PC-9 (cell line): ENCODE results near the gene DOCK11.

ENCODE experiments used
- EZH2 ChIP-seq: fragments of 200-600 bp; sonication (generic); IDR thresholded peaks from 2 replicates; pipeline ENCODE4 v1.8.0; 2017; ENCODE audit warnings: antibody characterized with exemption, low read depth
- TF ChIP-seq, protein P1 (sequence below): fragments of 200-600 bp; sonication (generic); conservative IDR thresholded peaks from 2 replicates; pipeline ENCODE4 v1.6.1; 2017; ENCODE audit warnings: mixed run types, antibody characterized with exemption, mild to moderate bottlenecking, moderate library complexity

DNA sequence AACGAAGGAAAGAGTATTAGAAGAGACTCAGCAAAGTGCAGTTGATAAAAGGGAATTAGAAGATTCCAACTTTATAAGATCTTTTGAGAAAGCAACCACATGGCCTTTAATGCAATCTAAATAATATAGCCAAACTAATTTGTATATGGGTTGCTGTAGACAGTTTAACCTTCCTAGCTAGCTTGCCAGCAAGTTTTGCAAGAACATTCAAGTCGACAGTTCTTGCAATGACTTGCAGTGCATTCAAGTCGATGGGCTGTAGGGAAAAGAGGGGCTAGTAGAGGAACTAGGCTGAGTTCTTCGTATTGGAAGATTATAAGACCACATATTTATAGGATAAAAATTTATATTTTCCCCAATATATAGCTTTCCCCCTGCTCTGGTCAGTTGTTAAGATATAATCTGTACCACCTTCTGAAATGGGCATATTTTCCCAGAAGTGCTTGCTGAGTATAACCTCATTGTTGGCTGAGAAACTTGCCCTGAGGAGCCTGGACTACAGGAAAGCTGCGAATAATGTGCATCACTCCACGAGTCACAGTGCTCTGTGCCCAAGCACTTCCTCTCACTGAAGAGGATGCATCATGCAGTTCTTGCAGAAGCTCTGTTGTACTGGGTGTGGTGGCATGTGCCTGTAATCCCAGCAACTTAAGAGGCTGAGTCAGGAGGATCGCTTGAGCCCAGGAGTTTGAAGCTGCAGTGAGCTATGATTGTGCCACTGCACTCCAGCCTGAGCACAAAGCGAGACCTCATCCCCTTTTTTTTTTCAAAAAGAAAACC lies 56.7 kb downstream of the DOCK11 start:
- TF ChIP-seq, protein P1, sequence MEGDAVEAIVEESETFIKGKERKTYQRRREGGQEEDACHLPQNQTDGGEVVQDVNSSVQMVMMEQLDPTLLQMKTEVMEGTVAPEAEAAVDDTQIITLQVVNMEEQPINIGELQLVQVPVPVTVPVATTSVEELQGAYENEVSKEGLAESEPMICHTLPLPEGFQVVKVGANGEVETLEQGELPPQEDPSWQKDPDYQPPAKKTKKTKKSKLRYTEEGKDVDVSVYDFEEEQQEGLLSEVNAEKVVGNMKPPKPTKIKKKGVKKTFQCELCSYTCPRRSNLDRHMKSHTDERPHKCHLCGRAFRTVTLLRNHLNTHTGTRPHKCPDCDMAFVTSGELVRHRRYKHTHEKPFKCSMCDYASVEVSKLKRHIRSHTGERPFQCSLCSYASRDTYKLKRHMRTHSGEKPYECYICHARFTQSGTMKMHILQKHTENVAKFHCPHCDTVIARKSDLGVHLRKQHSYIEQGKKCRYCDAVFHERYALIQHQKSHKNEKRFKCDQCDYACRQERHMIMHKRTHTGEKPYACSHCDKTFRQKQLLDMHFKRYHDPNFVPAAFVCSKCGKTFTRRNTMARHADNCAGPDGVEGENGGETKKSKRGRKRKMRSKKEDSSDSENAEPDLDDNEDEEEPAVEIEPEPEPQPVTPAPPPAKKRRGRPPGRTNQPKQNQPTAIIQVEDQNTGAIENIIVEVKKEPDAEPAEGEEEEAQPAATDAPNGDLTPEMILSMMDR: no peak
- no peak for TF ChIP-seq EZH2
